ENCODE results near the gene PARP15.

PARP15 gene
- 10.7 to 185 (median 47.2) reads per million in 9 experiments for total RNA-seq

- no peaks in the 10 kb centered on the region for H3K27me3 Mint-ChIP-seq
- H3K4me3 Mint-ChIP-seq = peak within 1 kb of the TSS; percentile 94 to 97
- DNase-seq = peak; percentile 23 to 36 (median 29)
- H3K27ac Mint-ChIP-seq = peak within 1 kb of the TSS; percentile 96 to 97
- peaks cover 14% of the 10 kb centered on the region for H3K36me3 Mint-ChIP-seq (ENCODE audit: insufficient read depth)
- ATAC-seq (replicated peaks) = peak; percentile 63
- peaks cover 7% of the 10 kb centered on the region in 2 donors for H3K9me3 Mint-ChIP-seq
- H3K4me1 Mint-ChIP-seq (ENCODE audit: low read depth in 2 of 2) = peaks cover 29 to 47% of the 10 kb centered on the region in 2 donors
These were observed at the start of gene PARP15 for GRCh38 chr3:122577409-122578031. TSS of gene PARP15 (plus strand) at chr3:122577650. CDS start at chr3:122577668, 18 bp downstream.

- no peak overlapping the region for H3K27ac Mint-ChIP-seq
- no peak overlapping the region for H3K4me3 Mint-ChIP-seq
- H3K9me3 Mint-ChIP-seq = no peaks in the 10 kb centered on the region
- no peak for ATAC-seq (replicated peaks)
- H3K36me3 Mint-ChIP-seq (ENCODE audit: insufficient read depth) = peaks cover 35% of the 10 kb centered on the region
- no peaks in the 10 kb centered on the region for H3K4me1 Mint-ChIP-seq (ENCODE audit: low read depth in 2 of 2)
- no peaks in the 10 kb centered on the region for H3K27me3 Mint-ChIP-seq
- no peak for DNase-seq
These were observed 47.3 kb upstream of the PARP15 start for GRCh38 chr3:122530164-122530563.

GRCh38 chr3:122533480-122533879 is 44.0 kb upstream of the PARP15 start:
- H3K4me3 Mint-ChIP-seq = no peak overlapping the region
- no peak for ATAC-seq (replicated peaks)

GRCh38 chr3:122533931-122534334 is 43.5 kb upstream of the PARP15 start:
- H3K36me3 Mint-ChIP-seq (ENCODE audit: insufficient read depth) = peaks cover 56% of the 10 kb centered on the region
- no peaks in the 10 kb centered on the region for H3K27me3 Mint-ChIP-seq
- peaks cover under 1 to 3% of the 10 kb centered on the region in 2 donors for H3K4me1 Mint-ChIP-seq (ENCODE audit: low read depth in 2 of 2)
- H3K9me3 Mint-ChIP-seq = no peaks in the 10 kb centered on the region
- H3K27ac Mint-ChIP-seq = peak overlapping the region in 1 of 2 donors; percentile 6
- DNase-seq (no peak), ATAC-seq (replicated peaks) (peak; percentile 50)
- H3K4me3 Mint-ChIP-seq = no peak overlapping the region

More at GRCh38 chr3:122533480-122533879, 44.0 kb upstream of the PARP15 start:
- no peak for DNase-seq
- Mint-ChIP-seq H3K36me3 (ENCODE audit: insufficient read depth) (peaks cover 56% of the 10 kb centered on the region), H3K27ac (peak overlapping the region; percentile 3 to 6), H3K4me1 (ENCODE audit: low read depth in 2 of 2) (peaks cover 0 to 3% of the 10 kb centered on the region in 2 donors), H3K27me3 (no peaks in the 10 kb centered on the region), H3K9me3 (no peaks in the 10 kb centered on the region)

GRCh38 chr3:122535964-122536631 is 41.4 kb upstream of the PARP15 start:
- no peak overlapping the region for H3K4me3 Mint-ChIP-seq
- H3K27me3 Mint-ChIP-seq = no peaks in the 10 kb centered on the region
- peaks cover 5 to 12% of the 10 kb centered on the region in 2 donors for H3K4me1 Mint-ChIP-seq (ENCODE audit: low read depth in 2 of 2)
- ATAC-seq (replicated peaks) = no peak
- H3K36me3 Mint-ChIP-seq (ENCODE audit: insufficient read depth) = peaks cover 67% of the 10 kb centered on the region
- DNase-seq = no peak
- H3K9me3 Mint-ChIP-seq = no peaks in the 10 kb centered on the region
- H3K27ac Mint-ChIP-seq = peak overlapping the region in 1 of 2 donors; percentile 64

GRCh38 chr3:122536632-122537001 is 40.8 kb upstream of the PARP15 start:
- Mint-ChIP-seq H3K4me1 (ENCODE audit: low read depth in 2 of 2) (peaks cover 5 to 12% of the 10 kb centered on the region in 2 donors), H3K36me3 (ENCODE audit: insufficient read depth) (peaks cover 66% of the 10 kb centered on the region)

GRCh38 chr3:122538956-122539490 is 38.4 kb upstream of the PARP15 start:
- DNase-seq (no peak), ATAC-seq (replicated peaks) (no peak)
- Mint-ChIP-seq H3K27ac (peak overlapping the region in 1 of 2 donors; percentile 7), H3K36me3 (ENCODE audit: insufficient read depth) (peaks cover 68% of the 10 kb centered on the region), H3K4me1 (ENCODE audit: low read depth in 2 of 2) (peaks cover 5 to 12% of the 10 kb centered on the region in 2 donors), H3K9me3 (no peaks in the 10 kb centered on the region), H3K4me3 (no peak overlapping the region), H3K27me3 (no peaks in the 10 kb centered on the region)

More at GRCh38 chr3:122536632-122537001, 40.8 kb upstream of the PARP15 start:
- Mint-ChIP-seq H3K4me3 (no peak overlapping the region), H3K27me3 (no peaks in the 10 kb centered on the region), H3K9me3 (no peaks in the 10 kb centered on the region), H3K27ac (peak overlapping the region in 1 of 2 donors; percentile 64)
- DNase-seq (no peak), ATAC-seq (replicated peaks) (no peak)

GRCh38 chr3:122546151-122546550 is 31.3 kb upstream of the PARP15 start:
- ATAC-seq (replicated peaks) (no peak), DNase-seq (no peak)
- Mint-ChIP-seq H3K36me3 (ENCODE audit: insufficient read depth) (peaks cover 76% of the 10 kb centered on the region), H3K4me1 (ENCODE audit: low read depth in 2 of 2) (no peaks in the 10 kb centered on the region), H3K27me3 (no peaks in the 10 kb centered on the region), H3K27ac (no peak overlapping the region), H3K4me3 (no peak overlapping the region), H3K9me3 (no peaks in the 10 kb centered on the region)

GRCh38 chr3:122548076-122548475 is 29.4 kb upstream of the PARP15 start:
- no peak for ATAC-seq (replicated peaks)
- Mint-ChIP-seq H3K4me1 (ENCODE audit: low read depth in 2 of 2) (peaks cover 0 to 2% of the 10 kb centered on the region in 2 donors), H3K4me3 (no peak overlapping the region), H3K27ac (no peak overlapping the region), H3K36me3 (ENCODE audit: insufficient read depth) (peaks cover 80% of the 10 kb centered on the region), H3K9me3 (no peaks in the 10 kb centered on the region), H3K27me3 (no peaks in the 10 kb centered on the region)
- no peak for DNase-seq

- Mint-ChIP-seq H3K4me1 (ENCODE audit: low read depth in 2 of 2) (peaks cover 4 to 8% of the 10 kb centered on the region in 2 donors), H3K27me3 (no peaks in the 10 kb centered on the region), H3K9me3 (no peaks in the 10 kb centered on the region), H3K4me3 (no peak overlapping the region), H3K36me3 (ENCODE audit: insufficient read depth) (peaks cover 80% of the 10 kb centered on the region), H3K27ac (no peak overlapping the region)
- DNase-seq = no peak
- no peak for ATAC-seq (replicated peaks)
These were observed 28.8 kb upstream of the PARP15 start for GRCh38 chr3:122548619-122549018.

- Mint-ChIP-seq H3K36me3 (ENCODE audit: insufficient read depth) (peaks cover 85% of the 10 kb centered on the region), H3K27me3 (no peaks in the 10 kb centered on the region), H3K4me1 (ENCODE audit: low read depth in 2 of 2) (peaks cover 12 to 23% of the 10 kb centered on the region in 2 donors), H3K4me3 (no peak overlapping the region), H3K27ac (peak overlapping the region in 1 of 2 donors; percentile 84), H3K9me3 (no peaks in the 10 kb centered on the region)
- ATAC-seq (replicated peaks) (no peak), DNase-seq (no peak)
These were observed 24.3 kb upstream of the PARP15 start for GRCh38 chr3:122553171-122553570.

GRCh38 chr3:122555275-122556071 is 22.0 kb upstream of the PARP15 start:
- no peak for ATAC-seq (replicated peaks)
- no peak for DNase-seq
- Mint-ChIP-seq H3K36me3 (ENCODE audit: insufficient read depth) (peaks cover 78% of the 10 kb centered on the region), H3K27ac (peak overlapping the region in 1 of 2 donors; percentile 39), H3K4me3 (no peak overlapping the region), H3K27me3 (no peaks in the 10 kb centered on the region), H3K4me1 (ENCODE audit: low read depth in 2 of 2) (peaks cover 17 to 29% of the 10 kb centered on the region in 2 donors), H3K9me3 (no peaks in the 10 kb centered on the region)

- Mint-ChIP-seq H3K4me3 (no peak overlapping the region), H3K9me3 (no peaks in the 10 kb centered on the region), H3K4me1 (ENCODE audit: low read depth in 2 of 2) (peaks cover 31 to 44% of the 10 kb centered on the region in 2 donors), H3K36me3 (ENCODE audit: insufficient read depth) (peaks cover 62% of the 10 kb centered on the region), H3K27me3 (no peaks in the 10 kb centered on the region), H3K27ac (no peak overlapping the region)
- ATAC-seq (replicated peaks) (no peak), DNase-seq (no peak)
These were observed 20.1 kb upstream of the PARP15 start for GRCh38 chr3:122557356-122557755.

Measured in effector memory CD8-positive, alpha-beta T cell (primary cell).